Measurements from ENCODE around the gene ITLN1.

Gene ITLN1

GRCh38 chr1:160866695-160867260, 18.2 kb downstream of the ITLN1 start:
- no peak for TF ChIP-seq CTCF (IDR thresholded peaks at IDR 0.05; ENCODE audit: low read depth, low read length, missing control alignments)
- DNase-seq (ENCODE audit: low read depth) = no peak
- H3K4me3 ChIP-seq (ENCODE audit: low read depth, low read length) = no peak overlapping the region
- in situ Hi-C loops (cut with HindIII; ENCODE audit: low sequenced_read_pairs) = no loop called here

GRCh38 chr1:160866001-160866694, 18.8 kb downstream of the ITLN1 start:
- TF ChIP-seq CTCF (IDR thresholded peaks at IDR 0.05; ENCODE audit: low read depth, low read length, missing control alignments) = no peak
- in situ Hi-C loops (cut with HindIII; ENCODE audit: low sequenced_read_pairs) = no loop called here
- no peak overlapping the region for H3K4me3 ChIP-seq (ENCODE audit: low read depth, low read length)
- no peak for DNase-seq (ENCODE audit: low read depth)

GRCh38 chr1:160865337-160865736, 19.6 kb downstream of the ITLN1 start:
- in situ Hi-C loops (cut with HindIII; ENCODE audit: low sequenced_read_pairs) = no loop called here
- no peak for TF ChIP-seq CTCF (IDR thresholded peaks at IDR 0.05; ENCODE audit: low read depth, low read length, missing control alignments)
- no peak overlapping the region for H3K4me3 ChIP-seq (ENCODE audit: low read depth, low read length)
- no peak for DNase-seq (ENCODE audit: low read depth)

GRCh38 chr1:160864173-160864572, 20.8 kb downstream of the ITLN1 start:
- no peak overlapping the region for H3K4me3 ChIP-seq (ENCODE audit: low read depth, low read length)
- TF ChIP-seq CTCF (IDR thresholded peaks at IDR 0.05; ENCODE audit: low read depth, low read length, missing control alignments) = no peak
- no peak for DNase-seq (ENCODE audit: low read depth)
- in situ Hi-C loops (cut with HindIII; ENCODE audit: low sequenced_read_pairs) = no loop called here

GRCh38 chr1:160863774-160864131, 21.2 kb downstream of the ITLN1 start:
- no peak for DNase-seq (ENCODE audit: low read depth)
- no peak overlapping the region for H3K4me3 ChIP-seq (ENCODE audit: low read depth, low read length)
- in situ Hi-C loops (cut with HindIII; ENCODE audit: low sequenced_read_pairs) = no loop called here
- TF ChIP-seq CTCF (IDR thresholded peaks at IDR 0.05; ENCODE audit: low read depth, low read length, missing control alignments) = no peak

GRCh38 chr1:160863061-160863773, 21.8 kb downstream of the ITLN1 start:
- DNase-seq (ENCODE audit: low read depth) = no peak
- in situ Hi-C loops (cut with HindIII; ENCODE audit: low sequenced_read_pairs) = no loop called here
- H3K4me3 ChIP-seq (ENCODE audit: low read depth, low read length) = no peak overlapping the region
- TF ChIP-seq CTCF (IDR thresholded peaks at IDR 0.05; ENCODE audit: low read depth, low read length, missing control alignments) = no peak
